Measurements from ENCODE around the gene RARG. TPM values are rescaled to one million over a fixed set of nuclear protein-coding genes. Genes with fewer than 3 reads are reported as not detected.
"Not testable (repeated sequence)": the region's sequence is repeated elsewhere in the genome, so short reads cannot be mapped to it uniquely, and the experiment has no call there.

Gene RARG
- total and polyA plus RNA-seq, 9 donors = 17.5 to 44.5 (median 30.0) TPM

- 72% methylated on average over 2 of the region's 2 CpGs for WGBS (ENCODE audit: insufficient coverage)
- Histone ChIP-seq H3K36me3 (ENCODE audit: control insufficient read depth, insufficient read depth, low read length) (peaks cover 46% of the 10 kb centered on the region), H3K9me3 (replicated peaks; ENCODE audit: control insufficient read depth, low read depth, low read length) (no peaks in the 10 kb centered on the region), H3K27ac (ENCODE audit: low read length) (peak overlapping the region; percentile 9), H3K27me3 (ENCODE audit: control insufficient read depth, insufficient read depth, low read length) (no peaks in the 10 kb centered on the region), H3K4me1 (ENCODE audit: control insufficient read depth, insufficient read depth, low read length) (peaks cover 20% of the 10 kb centered on the region), H3K4me3 (ENCODE audit: low read length) (no peak overlapping the region)
- no peak for DNase-seq
These were observed 50.1 kb downstream of the RARG start for GRCh38 chr12:53181935-53182334.

GRCh38 chr12:53180931-53181645 lies 50.9 kb downstream of the RARG start:
- WGBS (ENCODE audit: insufficient coverage) = 1% methylated on average over 36 of the region's 57 CpGs
- Histone ChIP-seq H3K36me3 (ENCODE audit: control insufficient read depth, insufficient read depth, low read length) (peaks cover 38% of the 10 kb centered on the region), H3K27ac (ENCODE audit: low read length) (peak overlapping the region; percentile 98), H3K4me1 (ENCODE audit: control insufficient read depth, insufficient read depth, low read length) (peaks cover 20% of the 10 kb centered on the region), H3K27me3 (ENCODE audit: control insufficient read depth, insufficient read depth, low read length) (no peaks in the 10 kb centered on the region), H3K9me3 (replicated peaks; ENCODE audit: control insufficient read depth, low read depth, low read length) (no peaks in the 10 kb centered on the region), H3K4me3 (ENCODE audit: low read length) (peak overlapping the region; percentile 69)
- peak; percentile 92 for DNase-seq

- H3K27ac ChIP-seq (ENCODE audit: low read length) = peak within 1 kb of the TSS; percentile 98
- peak; percentile 99 for DNase-seq
- peak within 1 kb of the TSS; percentile 69 for H3K4me3 ChIP-seq (ENCODE audit: low read length)
- no peaks in the 10 kb centered on the region for H3K27me3 ChIP-seq (ENCODE audit: control insufficient read depth, insufficient read depth, low read length)
- peaks cover 31% of the 10 kb centered on the region for H3K36me3 ChIP-seq (ENCODE audit: control insufficient read depth, insufficient read depth, low read length)
- peaks cover 20% of the 10 kb centered on the region for H3K4me1 ChIP-seq (ENCODE audit: control insufficient read depth, insufficient read depth, low read length)
- under 1% methylated on average over 59 of the region's 70 CpGs for WGBS (ENCODE audit: insufficient coverage)
- H3K9me3 ChIP-seq (replicated peaks; ENCODE audit: control insufficient read depth, low read depth, low read length) = no peaks in the 10 kb centered on the region
These were observed 51.6 kb downstream of the RARG start, which contains the start of the genes CSAD and ZNF740 for GRCh38 chr12:53180220-53180930. Gene CSAD (minus strand): TSS chr12:53180925. CDS start chr12:53173470, 7,455 bp downstream. Gene ZNF740 (plus strand): TSS chr12:53180722. CDS start chr12:53181984, 1,262 bp downstream.

GRCh38 chr12:53179687-53180219 lies 52.3 kb downstream of the RARG start:
- peak overlapping the region; percentile 98 for H3K27ac ChIP-seq (ENCODE audit: low read length)
- no peak for DNase-seq
- H3K4me3 ChIP-seq (ENCODE audit: low read length) = peak overlapping the region; percentile 69
- peaks cover 20% of the 10 kb centered on the region for H3K4me1 ChIP-seq (ENCODE audit: control insufficient read depth, insufficient read depth, low read length)
- 5% methylated on average over 10 of the region's 12 CpGs for WGBS (ENCODE audit: insufficient coverage)
- no peaks in the 10 kb centered on the region for H3K27me3 ChIP-seq (ENCODE audit: control insufficient read depth, insufficient read depth, low read length)
- peaks cover 25% of the 10 kb centered on the region for H3K36me3 ChIP-seq (ENCODE audit: control insufficient read depth, insufficient read depth, low read length)
- no peaks in the 10 kb centered on the region for H3K9me3 ChIP-seq (replicated peaks; ENCODE audit: control insufficient read depth, low read depth, low read length)

GRCh38 chr12:53178803-53179202 lies 53.2 kb downstream of the RARG start:
- not testable (repeated sequence) for DNase-seq
- peaks cover 20% of the 10 kb centered on the region for H3K4me1 ChIP-seq (ENCODE audit: control insufficient read depth, insufficient read depth, low read length)

GRCh38 chr12:53177447-53177846 lies 54.6 kb downstream of the RARG start:
- H3K27me3 ChIP-seq (ENCODE audit: control insufficient read depth, insufficient read depth, low read length); H3K4me3 ChIP-seq (ENCODE audit: low read length); H3K36me3 ChIP-seq (ENCODE audit: control insufficient read depth, insufficient read depth, low read length); DNase-seq; H3K9me3 ChIP-seq (replicated peaks; ENCODE audit: control insufficient read depth, low read depth, low read length); H3K27ac ChIP-seq (ENCODE audit: low read length): not testable (repeated sequence)
- H3K4me1 ChIP-seq (ENCODE audit: control insufficient read depth, insufficient read depth, low read length) = peaks cover 15% of the 10 kb centered on the region
- 100% methylated on average over 2 of the region's 6 CpGs for WGBS (ENCODE audit: insufficient coverage)

More at GRCh38 chr12:53178803-53179202, 53.2 kb downstream of the RARG start:
- H3K9me3 ChIP-seq (replicated peaks; ENCODE audit: control insufficient read depth, low read depth, low read length); H3K4me3 ChIP-seq (ENCODE audit: low read length); H3K27me3 ChIP-seq (ENCODE audit: control insufficient read depth, insufficient read depth, low read length); H3K27ac ChIP-seq (ENCODE audit: low read length): not testable (repeated sequence)
- 92% methylated on average over 9 of the region's 14 CpGs for WGBS (ENCODE audit: insufficient coverage)
- H3K36me3 ChIP-seq (ENCODE audit: control insufficient read depth, insufficient read depth, low read length) = peaks cover 17% of the 10 kb centered on the region

- Histone ChIP-seq H3K36me3 (ENCODE audit: control insufficient read depth, insufficient read depth, low read length) (peaks cover 5% of the 10 kb centered on the region), H3K27ac (ENCODE audit: low read length) (no peak overlapping the region), H3K4me1 (ENCODE audit: control insufficient read depth, insufficient read depth, low read length) (peaks cover 11% of the 10 kb centered on the region), H3K9me3 (replicated peaks; ENCODE audit: control insufficient read depth, low read depth, low read length) (no peaks in the 10 kb centered on the region), H3K27me3 (ENCODE audit: control insufficient read depth, insufficient read depth, low read length) (no peaks in the 10 kb centered on the region), H3K4me3 (ENCODE audit: low read length) (no peak overlapping the region)
- whole genome bisulfite sequencing (ENCODE audit: insufficient coverage) = 100% methylated on average over 1 of the region's 3 CpGs
- DNase-seq = no peak
These were observed 55.3 kb downstream of the RARG start for GRCh38 chr12:53176750-53177149.

- WGBS (ENCODE audit: insufficient coverage) = 75% methylated on average over 1 of the region's 4 CpGs
These were observed 57.0 kb downstream of the RARG start for GRCh38 chr12:53174881-53175491.

GRCh38 chr12:53173085-53173715 lies 58.8 kb downstream of the RARG start:
- Histone ChIP-seq H3K4me1 (ENCODE audit: control insufficient read depth, insufficient read depth, low read length) (peaks cover 10% of the 10 kb centered on the region), H3K4me3 (ENCODE audit: low read length) (no peak overlapping the region), H3K27ac (ENCODE audit: low read length) (no peak overlapping the region), H3K27me3 (ENCODE audit: control insufficient read depth, insufficient read depth, low read length) (no peaks in the 10 kb centered on the region), H3K9me3 (replicated peaks; ENCODE audit: control insufficient read depth, low read depth, low read length) (no peaks in the 10 kb centered on the region), H3K36me3 (ENCODE audit: control insufficient read depth, insufficient read depth, low read length) (peaks cover 22% of the 10 kb centered on the region)
- DNase-seq = no peak
- WGBS (ENCODE audit: insufficient coverage) = 95% methylated on average over 6 of the region's 10 CpGs

More at GRCh38 chr12:53174881-53175491, 57.0 kb downstream of the RARG start:
- Histone ChIP-seq H3K27me3 (ENCODE audit: control insufficient read depth, insufficient read depth, low read length) (no peaks in the 10 kb centered on the region), H3K27ac (ENCODE audit: low read length) (no peak overlapping the region), H3K4me3 (ENCODE audit: low read length) (no peak overlapping the region), H3K36me3 (ENCODE audit: control insufficient read depth, insufficient read depth, low read length) (peaks cover 16% of the 10 kb centered on the region), H3K9me3 (replicated peaks; ENCODE audit: control insufficient read depth, low read depth, low read length) (no peaks in the 10 kb centered on the region), H3K4me1 (ENCODE audit: control insufficient read depth, insufficient read depth, low read length) (peaks cover 13% of the 10 kb centered on the region)
- no peak for DNase-seq

All from muscle of leg (tissue), 11 donors.